Tibial nerve (tissue), 3 donors: ENCODE results near the gene SHISA4.

Source experiments
- POLR2A ChIP-seq, 2 donors: fragments of 450-650 bp; IDR thresholded peaks; one replicate each; pipeline ENCODE4 v1.6.1; 2017; ENCODE audit warnings: antibody characterized with exemption in 2 of 2, mild to moderate bottlenecking in 2 of 2, moderate library complexity in 2 of 2
- TF ChIP-seq, protein P1 (sequence below), 5 experiments: fragments of 200-600 bp in 3 of 5; fragments of 450-650 bp in 2 of 5; sonication (generic) in 3 of 5; IDR thresholded peaks; one replicate each; pipeline ENCODE4 v1.5.1; 2016 to 2019; ENCODE audit warnings: antibody characterized with exemption in 5 of 5, mild to moderate bottlenecking in 3 of 5, moderate library complexity in 2 of 5

DNA sequence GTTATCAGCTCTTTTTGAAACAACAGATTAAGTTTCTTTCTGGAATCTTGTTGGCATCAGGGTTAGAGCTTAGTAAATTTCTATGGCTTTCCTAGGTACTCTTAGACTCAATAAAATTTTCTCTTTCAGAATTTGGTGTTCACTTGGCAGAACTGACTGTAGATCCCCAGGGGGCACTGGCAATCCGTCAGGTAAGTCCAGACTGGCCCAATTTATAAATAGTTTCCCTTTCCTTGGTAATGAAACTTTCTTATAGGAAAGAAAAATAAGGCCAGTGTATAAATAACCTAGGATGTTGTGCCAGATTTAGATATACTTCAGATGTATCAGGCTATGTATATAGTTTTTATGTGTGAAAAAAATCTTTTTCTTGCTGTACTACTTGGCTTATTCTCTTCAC lies 41.5 kb upstream of the SHISA4 start:
- TF ChIP-seq, protein P1, sequence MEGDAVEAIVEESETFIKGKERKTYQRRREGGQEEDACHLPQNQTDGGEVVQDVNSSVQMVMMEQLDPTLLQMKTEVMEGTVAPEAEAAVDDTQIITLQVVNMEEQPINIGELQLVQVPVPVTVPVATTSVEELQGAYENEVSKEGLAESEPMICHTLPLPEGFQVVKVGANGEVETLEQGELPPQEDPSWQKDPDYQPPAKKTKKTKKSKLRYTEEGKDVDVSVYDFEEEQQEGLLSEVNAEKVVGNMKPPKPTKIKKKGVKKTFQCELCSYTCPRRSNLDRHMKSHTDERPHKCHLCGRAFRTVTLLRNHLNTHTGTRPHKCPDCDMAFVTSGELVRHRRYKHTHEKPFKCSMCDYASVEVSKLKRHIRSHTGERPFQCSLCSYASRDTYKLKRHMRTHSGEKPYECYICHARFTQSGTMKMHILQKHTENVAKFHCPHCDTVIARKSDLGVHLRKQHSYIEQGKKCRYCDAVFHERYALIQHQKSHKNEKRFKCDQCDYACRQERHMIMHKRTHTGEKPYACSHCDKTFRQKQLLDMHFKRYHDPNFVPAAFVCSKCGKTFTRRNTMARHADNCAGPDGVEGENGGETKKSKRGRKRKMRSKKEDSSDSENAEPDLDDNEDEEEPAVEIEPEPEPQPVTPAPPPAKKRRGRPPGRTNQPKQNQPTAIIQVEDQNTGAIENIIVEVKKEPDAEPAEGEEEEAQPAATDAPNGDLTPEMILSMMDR (IDR thresholded peaks at IDR 0.05), result no peak
- no peak for TF ChIP-seq POLR2A (IDR thresholded peaks at IDR 0.05)
